GM23338 (cell line): ENCODE data around the gene EHD1. TPM values are rescaled to one million over a fixed set of nuclear protein-coding genes. Genes with fewer than 3 reads are reported as not detected.

Experiments
- ATAC-seq: fragments of 200-7000 bp; cut with Tn5 transposase; 3 replicates; pipeline ENCODE4 v1.9.1; 2020
- DNase-seq: peaks from one replicate; pipeline ENCODE4 v3.0.0-alpha.2; 2015; ENCODE audit warnings: low spot score
- H2AFZ ChIP-seq: fragments of 200-600 bp; sonication (generic); 2 replicates; pipeline ENCODE4 v1.8.0; 2016; ENCODE audit warnings: antibody characterized with exemption, mild to moderate bottlenecking, moderate library complexity
- H3F3A ChIP-seq: fragments of 200-600 bp; sonication (generic); replicated peaks from 2 replicates; pipeline ENCODE4 v1.8.0; 2017; ENCODE audit warnings: antibody characterized with exemption, mixed run types, low read depth
- H3K27ac ChIP-seq: fragments of 200-600 bp; sonication (generic); 2 replicates; pipeline ENCODE4 v1.6.1; 2016; ENCODE audit warnings: low read depth
- H3K27me3 ChIP-seq: fragments of 200-600 bp; sonication (generic); 2 replicates; pipeline ENCODE4 v1.8.0; 2016; ENCODE audit warnings: mild to moderate bottlenecking, mixed run types, moderate library complexity; ENCODE audit not compliant: insufficient read depth
- H3K36me3 ChIP-seq: fragments of 200-600 bp; sonication (generic); 2 replicates; pipeline ENCODE4 v1.8.0; 2016; ENCODE audit warnings: mild to moderate bottlenecking; ENCODE audit not compliant: insufficient read depth
- H3K4me1 ChIP-seq: fragments of 200-600 bp; sonication (generic); 2 replicates; pipeline ENCODE4 v1.8.0; 2016; ENCODE audit warnings: mild to moderate bottlenecking, moderate library complexity; ENCODE audit not compliant: insufficient read depth
- H3K4me2 ChIP-seq: fragments of 200-600 bp; sonication (generic); 2 replicates; pipeline ENCODE4 v1.7.1; 2017; ENCODE audit warnings: mixed run types
- H3K4me3 ChIP-seq: fragments of 200-600 bp; sonication (generic); 2 replicates; pipeline ENCODE4 v1.6.1; 2016; ENCODE audit warnings: mixed run types
- H3K79me2 ChIP-seq: fragments of 200-600 bp; sonication (generic); replicated peaks from 2 replicates; pipeline ENCODE4 v1.8.0; 2017; ENCODE audit warnings: mild to moderate bottlenecking; ENCODE audit not compliant: insufficient read depth
- H3K9me2 ChIP-seq: fragments of 200-600 bp; sonication (generic); 2 replicates; pipeline ENCODE4 v1.8.0; 2017; ENCODE audit not compliant: insufficient read depth
- H4K20me1 ChIP-seq: fragments of 200-600 bp; sonication (generic); replicated peaks from 2 replicates; pipeline ENCODE4 v1.8.0; 2017; ENCODE audit warnings: mild to moderate bottlenecking; ENCODE audit not compliant: insufficient read depth
- H3K27ac Mint-ChIP-seq: 2 replicates; pipeline ENCODE4 v1.8.0; 2020; ENCODE audit warnings: inconsistent platforms, mild to moderate bottlenecking, moderate library complexity, mixed read lengths
- H3K27me3 Mint-ChIP-seq: 3 replicates; pipeline ENCODE4 v1.8.0; 2022; ENCODE audit warnings: low read depth, mild to moderate bottlenecking, moderate library complexity, mixed read lengths, inconsistent platforms; ENCODE audit not compliant: insufficient read depth, poor library complexity
- H3K36me3 Mint-ChIP-seq: 3 replicates; pipeline ENCODE4 v1.8.0; 2021; ENCODE audit warnings: low read depth, mild to moderate bottlenecking, inconsistent platforms, moderate library complexity, mixed read lengths
- H3K4me1 Mint-ChIP-seq: 3 replicates; pipeline ENCODE4 v1.8.0; 2020; ENCODE audit warnings: mild to moderate bottlenecking, inconsistent platforms, mixed read lengths
- H3K4me3 Mint-ChIP-seq: 3 replicates; pipeline ENCODE4 v1.8.0; 2021; ENCODE audit warnings: moderate library complexity, mild to moderate bottlenecking, inconsistent platforms, mixed read lengths
- H3K9me3 Mint-ChIP-seq: 3 replicates; pipeline ENCODE4 v1.8.0; 2020; ENCODE audit warnings: moderate library complexity, mild to moderate bottlenecking, inconsistent platforms, mixed read lengths
- EZH2 ChIP-seq: fragments of 200-600 bp; sonication (generic); IDR thresholded peaks from one replicate; pipeline ENCODE4 v1.8.0; 2017; ENCODE audit warnings: antibody characterized with exemption, mild to moderate bottlenecking, low read depth; ENCODE audit not compliant: unreplicated experiment
- EZH2phosphoT487 ChIP-seq: fragments of 200-600 bp; sonication (generic); IDR thresholded peaks from one replicate; pipeline ENCODE4 v1.8.1; 2018; ENCODE audit warnings: antibody characterized with exemption; ENCODE audit not compliant: unreplicated experiment
- JUNB ChIP-seq: IDR thresholded peaks from one replicate; pipeline ENCODE4 v1.6.1; 2016; ENCODE audit warnings: antibody characterized with exemption; ENCODE audit not compliant: unreplicated experiment
- STAT1 ChIP-seq: IDR thresholded peaks from one replicate; pipeline ENCODE4 v1.6.1; 2016; ENCODE audit warnings: antibody characterized with exemption; ENCODE audit not compliant: unreplicated experiment
- polyA plus RNA-seq: library from polyadenylated mRNA; unstranded; fragments of >200 nt; fragmentation: Nextera tagmentation; extraction: Ambion mirVana; gene quantifications from 2 replicates; pipeline ENCODE4 v1.2.1, GENCODE V29; 2016
- total RNA-seq: library from RNA; depleted of rRNA; stranded (reverse); fragments of >200 nt; shearing (Covaris generic); gene quantifications from 2 replicates; pipeline ENCODE4 v1.2.3, GENCODE V29; 2014
- TF ChIP-seq, protein P1 (sequence below), 2 experiments: fragments of 200-600 bp in 1 of 2; sonication (generic) in 1 of 2; conservative IDR thresholded peaks; 2 replicates each; pipeline versions ENCODE4 v1.5.1 to v1.6.1; 2016 to 2017; ENCODE audit warnings: antibody characterized with exemption in 2 of 2, low read depth in 2 of 2, mild to moderate bottlenecking in 2 of 2, moderate library complexity in 1 of 2
- TF ChIP-seq, protein P2 (sequence below): fragments of 250-450 bp; sonication (Bioruptor Pico); IDR thresholded peaks from 2 replicates; pipeline ENCODE4 v1.5.0; 2020; ENCODE audit warnings: mild to moderate bottlenecking, moderate library complexity
- TF ChIP-seq, protein P3 (sequence below): IDR thresholded peaks from 2 replicates; pipeline ENCODE4 v1.6.1; 2016; ENCODE audit warnings: antibody characterized with exemption
- TF ChIP-seq, protein P4 (sequence below): IDR thresholded peaks from one replicate; pipeline ENCODE4 v1.6.1; 2018; ENCODE audit warnings: antibody characterized with exemption; ENCODE audit not compliant: unreplicated experiment

The EHD1 gene
- total and polyA plus RNA-seq, 2 experiments from 2014 or later: 16.7 to 69.7 TPM

DNA sequence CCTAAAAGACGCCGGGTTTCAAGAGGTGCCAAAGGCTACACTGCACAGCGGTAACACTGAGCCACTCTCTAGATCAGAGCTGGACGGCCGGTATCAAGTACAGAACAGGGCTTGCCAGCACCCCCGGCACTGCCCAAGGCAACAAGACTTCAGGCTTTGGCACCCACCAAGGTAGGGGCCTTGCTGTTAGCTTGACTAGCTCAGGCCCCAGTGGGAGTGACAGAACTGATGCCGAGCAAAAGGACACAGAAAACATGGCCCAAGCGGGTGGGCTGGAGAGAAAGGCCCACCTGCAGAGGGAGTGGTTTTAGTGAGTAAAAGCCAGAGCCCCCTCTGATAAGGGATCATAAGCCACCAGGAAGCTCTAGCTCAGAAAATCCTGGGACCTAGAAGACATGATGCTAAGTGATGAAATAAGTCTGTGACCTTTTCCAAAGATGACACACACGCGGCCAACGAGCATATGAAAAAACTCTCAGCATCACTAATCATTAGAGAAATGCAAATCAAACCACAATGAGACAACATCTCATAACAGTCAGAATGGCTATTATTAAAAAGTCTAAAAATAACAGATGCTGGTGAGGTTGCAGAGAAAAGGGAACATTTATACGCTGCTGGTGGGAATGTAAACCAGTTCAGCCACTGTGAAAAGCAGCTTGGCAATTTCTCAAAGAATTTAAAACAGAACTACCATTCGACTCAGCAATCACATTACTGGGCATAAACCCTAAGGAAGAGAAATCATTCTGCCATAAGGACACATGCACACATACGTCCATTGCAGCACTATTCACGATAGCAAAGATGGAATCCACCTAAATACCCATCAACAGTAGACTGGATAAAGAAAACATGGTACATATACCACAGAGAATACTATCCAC is 12.9 kb downstream of the EHD1 start:
- ATAC-seq (no peak), DNase-seq (no peak)
- H3K4me1 Mint-ChIP-seq: peaks cover 21% of the 10 kb centered on the region
- no peaks in the 10 kb centered on the region for H3K9me3 Mint-ChIP-seq
- Histone ChIP-seq H3K27me3 (no peaks in the 10 kb centered on the region), H3K79me2 (peaks cover 20% of the 10 kb centered on the region), H3K4me3 (no peak overlapping the region), H3F3A (0 out of 2 replicates have a peak, but pooled peaks cover 4% of the 10 kb centered on the region), H3K36me3 (no peaks in the 10 kb centered on the region), H3K9me2 (no peaks in the 10 kb centered on the region), H2AFZ (no peak overlapping the region), H4K20me1 (no peaks in the 10 kb centered on the region), H3K4me1 (peaks cover 23% of the 10 kb centered on the region), H3K27ac (peak overlapping the region; percentile 66), H3K4me2 (no peak overlapping the region)
- peaks cover 6% of the 10 kb centered on the region for H3K27me3 Mint-ChIP-seq
- no peak overlapping the region for H3K27ac Mint-ChIP-seq
- no peak overlapping the region for H3K4me3 Mint-ChIP-seq
- TF ChIP-seq STAT1 (no peak), EZH2phosphoT487 (no peak), JUNB (no peak), EZH2 (no peak)
- TF ChIP-seq, protein P1, sequence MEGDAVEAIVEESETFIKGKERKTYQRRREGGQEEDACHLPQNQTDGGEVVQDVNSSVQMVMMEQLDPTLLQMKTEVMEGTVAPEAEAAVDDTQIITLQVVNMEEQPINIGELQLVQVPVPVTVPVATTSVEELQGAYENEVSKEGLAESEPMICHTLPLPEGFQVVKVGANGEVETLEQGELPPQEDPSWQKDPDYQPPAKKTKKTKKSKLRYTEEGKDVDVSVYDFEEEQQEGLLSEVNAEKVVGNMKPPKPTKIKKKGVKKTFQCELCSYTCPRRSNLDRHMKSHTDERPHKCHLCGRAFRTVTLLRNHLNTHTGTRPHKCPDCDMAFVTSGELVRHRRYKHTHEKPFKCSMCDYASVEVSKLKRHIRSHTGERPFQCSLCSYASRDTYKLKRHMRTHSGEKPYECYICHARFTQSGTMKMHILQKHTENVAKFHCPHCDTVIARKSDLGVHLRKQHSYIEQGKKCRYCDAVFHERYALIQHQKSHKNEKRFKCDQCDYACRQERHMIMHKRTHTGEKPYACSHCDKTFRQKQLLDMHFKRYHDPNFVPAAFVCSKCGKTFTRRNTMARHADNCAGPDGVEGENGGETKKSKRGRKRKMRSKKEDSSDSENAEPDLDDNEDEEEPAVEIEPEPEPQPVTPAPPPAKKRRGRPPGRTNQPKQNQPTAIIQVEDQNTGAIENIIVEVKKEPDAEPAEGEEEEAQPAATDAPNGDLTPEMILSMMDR (conservative IDR thresholded peaks at IDR 0.05; ENCODE audit: low read depth in 2 of 2): no peak
- TF ChIP-seq, protein P2, sequence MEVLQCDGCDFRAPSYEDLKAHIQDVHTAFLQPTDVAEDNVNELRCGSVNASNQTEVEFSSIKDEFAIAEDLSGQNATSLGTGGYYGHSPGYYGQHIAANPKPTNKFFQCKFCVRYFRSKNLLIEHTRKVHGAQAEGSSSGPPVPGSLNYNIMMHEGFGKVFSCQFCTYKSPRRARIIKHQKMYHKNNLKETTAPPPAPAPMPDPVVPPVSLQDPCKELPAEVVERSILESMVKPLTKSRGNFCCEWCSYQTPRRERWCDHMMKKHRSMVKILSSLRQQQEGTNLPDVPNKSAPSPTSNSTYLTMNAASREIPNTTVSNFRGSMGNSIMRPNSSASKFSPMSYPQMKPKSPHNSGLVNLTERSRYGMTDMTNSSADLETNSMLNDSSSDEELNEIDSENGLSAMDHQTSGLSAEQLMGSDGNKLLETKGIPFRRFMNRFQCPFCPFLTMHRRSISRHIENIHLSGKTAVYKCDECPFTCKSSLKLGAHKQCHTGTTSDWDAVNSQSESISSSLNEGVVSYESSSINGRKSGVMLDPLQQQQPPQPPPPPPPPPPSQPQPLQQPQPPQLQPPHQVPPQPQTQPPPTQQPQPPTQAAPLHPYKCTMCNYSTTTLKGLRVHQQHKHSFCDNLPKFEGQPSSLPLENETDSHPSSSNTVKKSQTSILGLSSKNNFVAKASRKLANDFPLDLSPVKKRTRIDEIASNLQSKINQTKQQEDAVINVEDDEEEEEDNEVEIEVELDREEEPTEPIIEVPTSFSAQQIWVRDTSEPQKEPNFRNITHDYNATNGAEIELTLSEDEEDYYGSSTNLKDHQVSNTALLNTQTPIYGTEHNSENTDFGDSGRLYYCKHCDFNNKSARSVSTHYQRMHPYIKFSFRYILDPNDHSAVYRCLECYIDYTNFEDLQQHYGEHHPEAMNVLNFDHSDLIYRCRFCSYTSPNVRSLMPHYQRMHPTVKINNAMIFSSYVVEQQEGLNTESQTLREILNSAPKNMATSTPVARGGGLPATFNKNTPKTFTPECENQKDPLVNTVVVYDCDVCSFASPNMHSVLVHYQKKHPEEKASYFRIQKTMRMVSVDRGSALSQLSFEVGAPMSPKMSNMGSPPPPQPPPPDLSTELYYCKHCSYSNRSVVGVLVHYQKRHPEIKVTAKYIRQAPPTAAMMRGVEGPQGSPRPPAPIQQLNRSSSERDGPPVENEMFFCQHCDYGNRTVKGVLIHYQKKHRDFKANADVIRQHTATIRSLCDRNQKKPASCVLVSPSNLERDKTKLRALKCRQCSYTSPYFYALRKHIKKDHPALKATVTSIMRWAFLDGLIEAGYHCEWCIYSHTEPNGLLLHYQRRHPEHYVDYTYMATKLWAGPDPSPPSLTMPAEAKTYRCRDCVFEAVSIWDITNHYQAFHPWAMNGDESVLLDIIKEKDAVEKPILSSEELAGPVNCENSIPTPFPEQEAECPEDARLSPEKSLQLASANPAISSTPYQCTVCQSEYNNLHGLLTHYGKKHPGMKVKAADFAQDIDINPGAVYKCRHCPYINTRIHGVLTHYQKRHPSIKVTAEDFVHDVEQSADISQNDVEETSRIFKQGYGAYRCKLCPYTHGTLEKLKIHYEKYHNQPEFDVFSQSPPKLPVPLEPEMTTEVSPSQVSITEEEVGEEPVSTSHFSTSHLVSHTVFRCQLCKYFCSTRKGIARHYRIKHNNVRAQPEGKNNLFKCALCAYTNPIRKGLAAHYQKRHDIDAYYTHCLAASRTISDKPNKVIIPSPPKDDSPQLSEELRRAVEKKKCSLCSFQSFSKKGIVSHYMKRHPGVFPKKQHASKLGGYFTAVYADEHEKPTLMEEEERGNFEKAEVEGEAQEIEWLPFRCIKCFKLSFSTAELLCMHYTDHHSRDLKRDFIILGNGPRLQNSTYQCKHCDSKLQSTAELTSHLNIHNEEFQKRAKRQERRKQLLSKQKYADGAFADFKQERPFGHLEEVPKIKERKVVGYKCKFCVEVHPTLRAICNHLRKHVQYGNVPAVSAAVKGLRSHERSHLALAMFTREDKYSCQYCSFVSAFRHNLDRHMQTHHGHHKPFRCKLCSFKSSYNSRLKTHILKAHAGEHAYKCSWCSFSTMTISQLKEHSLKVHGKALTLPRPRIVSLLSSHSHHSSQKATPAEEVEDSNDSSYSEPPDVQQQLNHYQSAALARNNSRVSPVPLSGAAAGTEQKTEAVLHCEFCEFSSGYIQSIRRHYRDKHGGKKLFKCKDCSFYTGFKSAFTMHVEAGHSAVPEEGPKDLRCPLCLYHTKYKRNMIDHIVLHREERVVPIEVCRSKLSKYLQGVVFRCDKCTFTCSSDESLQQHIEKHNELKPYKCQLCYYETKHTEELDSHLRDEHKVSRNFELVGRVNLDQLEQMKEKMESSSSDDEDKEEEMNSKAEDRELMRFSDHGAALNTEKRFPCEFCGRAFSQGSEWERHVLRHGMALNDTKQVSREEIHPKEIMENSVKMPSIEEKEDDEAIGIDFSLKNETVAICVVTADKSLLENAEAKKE (CRISPR knock-in tag): no peak
- TF ChIP-seq, protein P3, sequence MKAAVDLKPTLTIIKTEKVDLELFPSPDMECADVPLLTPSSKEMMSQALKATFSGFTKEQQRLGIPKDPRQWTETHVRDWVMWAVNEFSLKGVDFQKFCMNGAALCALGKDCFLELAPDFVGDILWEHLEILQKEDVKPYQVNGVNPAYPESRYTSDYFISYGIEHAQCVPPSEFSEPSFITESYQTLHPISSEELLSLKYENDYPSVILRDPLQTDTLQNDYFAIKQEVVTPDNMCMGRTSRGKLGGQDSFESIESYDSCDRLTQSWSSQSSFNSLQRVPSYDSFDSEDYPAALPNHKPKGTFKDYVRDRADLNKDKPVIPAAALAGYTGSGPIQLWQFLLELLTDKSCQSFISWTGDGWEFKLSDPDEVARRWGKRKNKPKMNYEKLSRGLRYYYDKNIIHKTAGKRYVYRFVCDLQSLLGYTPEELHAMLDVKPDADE: no peak
- TF ChIP-seq, protein P4, sequence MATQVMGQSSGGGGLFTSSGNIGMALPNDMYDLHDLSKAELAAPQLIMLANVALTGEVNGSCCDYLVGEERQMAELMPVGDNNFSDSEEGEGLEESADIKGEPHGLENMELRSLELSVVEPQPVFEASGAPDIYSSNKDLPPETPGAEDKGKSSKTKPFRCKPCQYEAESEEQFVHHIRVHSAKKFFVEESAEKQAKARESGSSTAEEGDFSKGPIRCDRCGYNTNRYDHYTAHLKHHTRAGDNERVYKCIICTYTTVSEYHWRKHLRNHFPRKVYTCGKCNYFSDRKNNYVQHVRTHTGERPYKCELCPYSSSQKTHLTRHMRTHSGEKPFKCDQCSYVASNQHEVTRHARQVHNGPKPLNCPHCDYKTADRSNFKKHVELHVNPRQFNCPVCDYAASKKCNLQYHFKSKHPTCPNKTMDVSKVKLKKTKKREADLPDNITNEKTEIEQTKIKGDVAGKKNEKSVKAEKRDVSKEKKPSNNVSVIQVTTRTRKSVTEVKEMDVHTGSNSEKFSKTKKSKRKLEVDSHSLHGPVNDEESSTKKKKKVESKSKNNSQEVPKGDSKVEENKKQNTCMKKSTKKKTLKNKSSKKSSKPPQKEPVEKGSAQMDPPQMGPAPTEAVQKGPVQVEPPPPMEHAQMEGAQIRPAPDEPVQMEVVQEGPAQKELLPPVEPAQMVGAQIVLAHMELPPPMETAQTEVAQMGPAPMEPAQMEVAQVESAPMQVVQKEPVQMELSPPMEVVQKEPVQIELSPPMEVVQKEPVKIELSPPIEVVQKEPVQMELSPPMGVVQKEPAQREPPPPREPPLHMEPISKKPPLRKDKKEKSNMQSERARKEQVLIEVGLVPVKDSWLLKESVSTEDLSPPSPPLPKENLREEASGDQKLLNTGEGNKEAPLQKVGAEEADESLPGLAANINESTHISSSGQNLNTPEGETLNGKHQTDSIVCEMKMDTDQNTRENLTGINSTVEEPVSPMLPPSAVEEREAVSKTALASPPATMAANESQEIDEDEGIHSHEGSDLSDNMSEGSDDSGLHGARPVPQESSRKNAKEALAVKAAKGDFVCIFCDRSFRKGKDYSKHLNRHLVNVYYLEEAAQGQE: no peak
- no peaks in the 10 kb centered on the region; the same call in 2 of the 3 replicates for H3K36me3 Mint-ChIP-seq
